ENCODE measurements around the gene LRRC4.

The LRRC4 gene

GRCh38 chr7:128014811-128015210 is 16.4 kb downstream of the LRRC4 start:
- H3K9me3 ChIP-seq = no peaks in the 10 kb centered on the region
- no peak for DNase-seq
- H3K4me1 ChIP-seq = no peaks in the 10 kb centered on the region
- no peak overlapping the region for H3K4me3 ChIP-seq
- peaks cover 0 to 7% (median 2%) of the 10 kb centered on the region in 3 donors for H3K36me3 ChIP-seq
- H3K27me3 ChIP-seq = no peaks in the 10 kb centered on the region
- intact Hi-C loops (cut with DNase I; ENCODE audit: low total_unique reads) = no loop called here
- H3K27ac ChIP-seq = no peak overlapping the region
- TF ChIP-seq CTCF (IDR thresholded peaks at IDR 0.05) = no peak

GRCh38 chr7:128011131-128011661 is 20.0 kb downstream of the LRRC4 start:
- no peak for TF ChIP-seq CTCF (IDR thresholded peaks at IDR 0.05)
- Histone ChIP-seq H3K36me3 (peaks cover 0 to 7% (median 0%) of the 10 kb centered on the region in 3 donors), H3K4me3 (no peak overlapping the region), H3K9me3 (no peaks in the 10 kb centered on the region), H3K27me3 (no peaks in the 10 kb centered on the region), H3K4me1 (no peaks in the 10 kb centered on the region), H3K27ac (no peak overlapping the region)
- intact Hi-C loops (cut with DNase I; ENCODE audit: low total_unique reads) = no loop called here
- no peak for DNase-seq

- Histone ChIP-seq H3K36me3 (peaks cover 0 to 7% (median 0%) of the 10 kb centered on the region in 3 donors), H3K4me1 (no peaks in the 10 kb centered on the region), H3K4me3 (no peak overlapping the region), H3K27me3 (no peaks in the 10 kb centered on the region), H3K9me3 (no peaks in the 10 kb centered on the region), H3K27ac (no peak overlapping the region)
- intact Hi-C loops (cut with DNase I; ENCODE audit: low total_unique reads) = no loop called here
- no peak for TF ChIP-seq CTCF (IDR thresholded peaks at IDR 0.05)
- DNase-seq = no peak
Measured at GRCh38 chr7:128010391-128011127, 20.7 kb downstream of the LRRC4 start.

DNA sequence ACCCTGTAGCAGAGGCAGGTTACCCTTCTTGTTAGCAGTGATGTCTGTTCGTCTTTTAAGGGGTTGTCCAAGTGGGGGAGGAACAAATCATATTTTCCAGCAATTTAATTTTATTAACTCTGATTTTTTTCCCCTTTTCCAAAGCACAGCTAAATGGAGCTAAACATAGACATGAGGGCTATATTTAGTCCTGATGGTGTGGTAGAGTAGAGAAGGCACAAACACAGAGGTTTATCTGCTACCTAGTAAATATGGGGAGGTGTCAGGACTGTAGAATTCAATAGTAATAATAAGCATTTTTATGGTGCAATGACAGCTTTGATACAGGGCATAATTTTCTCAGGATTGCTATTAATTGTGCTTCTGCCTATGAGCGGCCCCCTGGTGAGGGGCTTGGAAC is 22.5 kb downstream of the LRRC4 start:
- intact Hi-C loops (cut with DNase I; ENCODE audit: low total_unique reads) = no loop called here
- Histone ChIP-seq H3K4me1 (no peaks in the 10 kb centered on the region), H3K4me3 (no peak overlapping the region), H3K27ac (no peak overlapping the region), H3K9me3 (no peaks in the 10 kb centered on the region), H3K36me3 (peaks cover 0 to 7% (median 0%) of the 10 kb centered on the region in 3 donors), H3K27me3 (no peaks in the 10 kb centered on the region)
- TF ChIP-seq CTCF (IDR thresholded peaks at IDR 0.05) = no peak
- no peak for DNase-seq

DNA sequence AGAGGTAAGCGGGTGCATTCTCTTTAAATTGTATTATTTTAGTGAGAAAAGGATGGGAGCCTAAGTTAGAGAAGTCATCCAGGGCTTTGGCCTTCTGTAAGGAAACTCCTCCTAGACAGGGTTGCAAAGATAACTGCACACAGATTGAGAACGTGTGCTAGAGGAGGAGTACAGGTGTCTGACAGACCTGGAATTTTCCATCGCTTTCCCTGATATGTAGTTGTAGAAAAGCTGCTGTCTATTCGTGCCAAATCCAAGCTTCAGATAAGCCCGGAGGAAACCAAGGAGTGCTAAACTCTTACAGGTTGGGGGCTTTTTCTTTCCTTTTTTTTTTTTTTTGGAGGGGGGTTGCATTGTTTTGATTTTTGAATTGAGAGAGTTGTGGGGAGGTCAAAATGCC is 23.1 kb downstream of the LRRC4 start:
- H3K27me3 ChIP-seq = no peaks in the 10 kb centered on the region
- H3K36me3 ChIP-seq = peaks cover 0 to 7% (median 0%) of the 10 kb centered on the region in 3 donors
- no peak for TF ChIP-seq CTCF (IDR thresholded peaks at IDR 0.05)
- intact Hi-C loops (cut with DNase I; ENCODE audit: low total_unique reads) = no loop called here
- no peak overlapping the region for H3K4me3 ChIP-seq
- no peak overlapping the region for H3K27ac ChIP-seq
- no peaks in the 10 kb centered on the region for H3K9me3 ChIP-seq
- no peak for DNase-seq
- H3K4me1 ChIP-seq = no peaks in the 10 kb centered on the region
